LNCAP (cell line): ENCODE data around the gene SDK2.

Source experiments
- TF ChIP-seq, protein P1 (sequence below): fragments of 450-650 bp; IDR thresholded peaks from 2 replicates; pipeline ENCODE4 v1.5.1; 2017; ENCODE audit warnings: mild to moderate bottlenecking

Gene SDK2

GRCh38 chr17:73531158-73531557 lies 113.1 kb downstream of the SDK2 start:
- TF ChIP-seq, protein P1, sequence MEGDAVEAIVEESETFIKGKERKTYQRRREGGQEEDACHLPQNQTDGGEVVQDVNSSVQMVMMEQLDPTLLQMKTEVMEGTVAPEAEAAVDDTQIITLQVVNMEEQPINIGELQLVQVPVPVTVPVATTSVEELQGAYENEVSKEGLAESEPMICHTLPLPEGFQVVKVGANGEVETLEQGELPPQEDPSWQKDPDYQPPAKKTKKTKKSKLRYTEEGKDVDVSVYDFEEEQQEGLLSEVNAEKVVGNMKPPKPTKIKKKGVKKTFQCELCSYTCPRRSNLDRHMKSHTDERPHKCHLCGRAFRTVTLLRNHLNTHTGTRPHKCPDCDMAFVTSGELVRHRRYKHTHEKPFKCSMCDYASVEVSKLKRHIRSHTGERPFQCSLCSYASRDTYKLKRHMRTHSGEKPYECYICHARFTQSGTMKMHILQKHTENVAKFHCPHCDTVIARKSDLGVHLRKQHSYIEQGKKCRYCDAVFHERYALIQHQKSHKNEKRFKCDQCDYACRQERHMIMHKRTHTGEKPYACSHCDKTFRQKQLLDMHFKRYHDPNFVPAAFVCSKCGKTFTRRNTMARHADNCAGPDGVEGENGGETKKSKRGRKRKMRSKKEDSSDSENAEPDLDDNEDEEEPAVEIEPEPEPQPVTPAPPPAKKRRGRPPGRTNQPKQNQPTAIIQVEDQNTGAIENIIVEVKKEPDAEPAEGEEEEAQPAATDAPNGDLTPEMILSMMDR, result no peak

DNA sequence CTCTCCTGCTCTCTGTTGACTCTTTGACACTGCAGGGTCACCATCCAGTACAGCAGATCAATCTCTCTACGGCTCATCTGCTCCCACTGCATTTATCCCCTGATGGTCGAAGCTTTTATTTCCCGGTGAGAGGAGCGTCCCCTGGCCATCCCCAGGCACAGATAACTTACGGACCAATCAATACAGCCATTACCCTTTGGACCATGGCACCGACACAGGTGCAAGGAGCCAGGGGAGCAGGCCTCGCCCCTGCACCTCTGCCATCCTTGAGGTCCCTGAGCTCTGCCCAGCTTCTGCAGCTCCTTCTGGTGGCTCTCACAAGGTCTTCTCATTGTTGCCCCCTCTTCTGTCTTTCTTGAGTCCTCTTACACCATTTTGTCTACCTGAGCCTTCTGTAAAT lies 115.6 kb downstream of the SDK2 start:
- TF ChIP-seq, protein P1, result no peak

DNA sequence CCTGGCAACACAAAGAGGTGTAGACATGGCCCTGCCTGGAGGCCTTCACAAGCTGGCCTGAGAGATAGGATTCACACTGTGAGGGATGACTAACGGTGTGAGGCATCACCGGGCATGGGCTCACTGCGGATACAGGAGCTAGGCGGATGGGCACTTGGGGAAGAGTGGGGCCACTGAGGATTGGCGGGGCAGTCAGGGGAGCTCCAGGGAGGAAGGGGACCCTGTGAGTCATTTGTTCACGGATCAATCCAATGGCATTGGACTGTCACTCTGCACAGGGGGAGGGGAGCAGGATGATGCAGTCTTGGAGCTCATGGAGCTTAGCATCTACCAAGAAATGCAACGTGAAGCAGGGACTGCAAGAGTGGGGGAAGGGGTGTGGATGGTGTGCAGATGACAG lies 117.3 kb downstream of the SDK2 start:
- TF ChIP-seq, protein P1, result no peak

GRCh38 chr17:73524941-73525679 lies 119.1 kb downstream of the SDK2 start:
- TF ChIP-seq, protein P1, result no peak

DNA sequence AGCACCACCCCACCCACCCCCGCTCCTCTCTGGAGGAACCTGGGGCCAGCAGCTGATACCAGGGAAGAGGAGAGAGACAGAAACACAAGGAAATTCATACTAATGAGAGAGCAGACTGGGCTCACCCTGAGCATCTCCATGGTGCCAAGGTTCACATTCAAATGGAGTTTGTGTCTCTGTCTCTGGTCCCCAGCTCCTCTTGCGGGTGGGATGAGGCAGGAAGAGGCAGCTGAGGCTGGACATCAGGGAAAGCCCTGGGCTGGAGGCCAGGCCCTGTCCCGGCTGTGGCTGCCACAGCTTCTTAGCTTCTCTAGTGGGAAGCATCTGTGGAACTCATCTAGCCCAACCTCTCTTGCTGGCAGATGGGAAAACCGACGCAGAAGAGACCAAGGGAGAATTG lies 121.5 kb downstream of the SDK2 start:
- TF ChIP-seq, protein P1, result no peak

- TF ChIP-seq, protein P1, result no peak
Observed at GRCh38 chr17:73522107-73522506, 122.1 kb downstream of the SDK2 start.

DNA sequence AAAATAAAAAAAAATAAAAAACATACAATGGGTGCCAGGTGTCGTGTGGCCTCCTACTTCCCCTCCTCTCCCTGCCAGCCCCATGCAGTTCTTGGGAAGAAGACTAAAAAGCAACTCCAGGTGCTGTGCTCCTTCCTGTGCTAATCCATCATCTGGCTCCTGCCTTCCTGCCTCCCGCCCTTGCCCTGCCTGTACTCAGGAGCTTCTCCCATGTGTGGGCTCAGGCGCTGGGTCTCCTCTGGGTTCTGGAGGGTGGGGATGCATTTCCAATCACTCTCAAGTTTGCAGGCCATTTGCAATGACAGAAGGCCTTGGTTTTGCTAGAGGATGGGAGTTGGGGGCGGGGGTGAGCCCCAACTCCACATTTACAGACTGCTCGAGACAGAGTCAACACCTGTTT lies 122.9 kb downstream of the SDK2 start:
- TF ChIP-seq, protein P1, result no peak

DNA sequence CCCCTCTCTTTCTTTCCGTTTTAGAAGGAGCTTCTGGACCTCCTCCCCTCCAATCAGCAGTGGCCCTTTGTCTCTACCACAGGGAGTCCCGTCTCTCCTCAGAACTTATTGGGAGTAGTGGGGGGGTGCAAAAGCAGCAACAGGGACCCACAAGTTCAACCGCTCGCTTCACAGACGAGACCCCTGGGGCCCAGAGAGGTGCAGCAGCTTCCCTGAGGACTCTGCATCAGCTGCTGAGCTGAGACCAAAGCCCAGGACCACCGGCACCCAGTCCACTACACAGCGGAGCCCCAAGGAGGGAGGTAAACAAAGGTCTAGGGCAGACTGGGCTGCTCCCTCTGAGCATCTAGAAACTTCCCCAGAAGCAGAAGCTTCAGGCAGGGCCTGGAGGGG lies 123.9 kb downstream of the SDK2 start:
- TF ChIP-seq, protein P1, result no peak
